NCI-H1436 (cell line): ENCODE data around the gene NPW.

Experiments
- DNase-seq: peaks from one replicate; lab custom pipeline; 2025; lab: John Stamatoyannopoulos, UW

The NPW gene

DNA sequence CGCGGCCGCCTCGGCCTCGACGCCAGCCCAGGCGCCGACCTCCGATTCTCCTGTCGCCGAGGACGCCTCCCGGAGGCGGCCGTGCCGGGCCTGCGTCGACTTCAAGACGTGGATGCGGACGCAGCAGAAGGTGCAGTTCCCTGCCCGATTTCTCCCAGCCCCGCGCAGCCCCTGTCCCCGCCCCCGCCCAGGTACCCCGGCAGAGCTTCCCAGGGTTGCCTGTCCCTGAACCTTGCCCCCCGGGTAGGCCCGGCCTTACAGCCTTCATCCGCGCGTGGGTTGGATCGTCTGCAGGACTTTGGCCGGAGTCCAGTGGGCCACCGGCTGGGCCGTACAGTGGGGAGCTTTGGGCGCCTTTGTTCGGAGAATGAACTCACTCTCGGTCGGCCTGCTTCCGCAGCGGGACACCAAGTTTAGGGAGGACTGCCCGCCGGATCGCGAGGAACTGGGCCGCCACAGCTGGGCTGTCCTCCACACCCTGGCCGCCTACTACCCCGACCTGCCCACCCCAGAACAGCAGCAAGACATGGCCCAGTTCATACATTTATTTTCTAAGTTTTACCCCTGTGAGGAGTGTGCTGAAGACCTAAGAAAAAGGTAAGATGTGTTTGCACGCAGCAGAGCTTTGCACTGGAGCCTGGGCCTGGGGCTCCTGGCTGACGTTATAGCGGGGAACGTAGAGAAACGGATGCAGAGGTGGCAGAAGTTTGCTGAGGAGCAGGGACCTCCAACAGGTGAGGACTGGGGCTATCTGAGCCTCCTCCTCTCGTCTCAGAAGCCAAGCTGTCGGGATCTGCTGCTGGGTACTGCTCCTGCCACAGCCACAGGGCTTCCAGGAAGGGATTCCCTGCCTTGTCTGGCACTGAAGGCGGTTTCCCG is 35.0 kb upstream of the NPW start:
- DNase-seq: no peak

GRCh38 chr16:1985466-1986150 is 34.0 kb upstream of the NPW start:
- DNase-seq: no peak

- no peak for DNase-seq
These were observed 32.4 kb upstream of the NPW start for GRCh38 chr16:1987198-1987597.

GRCh38 chr16:1989209-1990100 is 30.1 kb upstream of the NPW start, which contains the start of gene SYNGR3:
SYNGR3 (plus strand) TSS chr16:1989970; CDS start chr16:1990103, 133 bp downstream.
- no peak for DNase-seq

DNA sequence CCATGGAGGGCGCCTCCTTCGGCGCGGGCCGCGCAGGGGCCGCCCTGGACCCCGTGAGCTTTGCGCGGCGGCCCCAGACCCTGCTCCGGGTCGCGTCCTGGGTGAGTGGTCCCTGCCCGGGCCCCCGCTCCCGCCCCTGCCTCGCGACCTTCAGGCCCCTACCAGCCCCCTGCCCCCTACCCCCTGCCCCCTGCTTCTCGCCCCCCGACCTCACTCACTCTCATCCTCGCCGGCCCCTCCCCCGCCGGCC is 29.6 kb upstream of the NPW start:
- no peak for DNase-seq

DNA sequence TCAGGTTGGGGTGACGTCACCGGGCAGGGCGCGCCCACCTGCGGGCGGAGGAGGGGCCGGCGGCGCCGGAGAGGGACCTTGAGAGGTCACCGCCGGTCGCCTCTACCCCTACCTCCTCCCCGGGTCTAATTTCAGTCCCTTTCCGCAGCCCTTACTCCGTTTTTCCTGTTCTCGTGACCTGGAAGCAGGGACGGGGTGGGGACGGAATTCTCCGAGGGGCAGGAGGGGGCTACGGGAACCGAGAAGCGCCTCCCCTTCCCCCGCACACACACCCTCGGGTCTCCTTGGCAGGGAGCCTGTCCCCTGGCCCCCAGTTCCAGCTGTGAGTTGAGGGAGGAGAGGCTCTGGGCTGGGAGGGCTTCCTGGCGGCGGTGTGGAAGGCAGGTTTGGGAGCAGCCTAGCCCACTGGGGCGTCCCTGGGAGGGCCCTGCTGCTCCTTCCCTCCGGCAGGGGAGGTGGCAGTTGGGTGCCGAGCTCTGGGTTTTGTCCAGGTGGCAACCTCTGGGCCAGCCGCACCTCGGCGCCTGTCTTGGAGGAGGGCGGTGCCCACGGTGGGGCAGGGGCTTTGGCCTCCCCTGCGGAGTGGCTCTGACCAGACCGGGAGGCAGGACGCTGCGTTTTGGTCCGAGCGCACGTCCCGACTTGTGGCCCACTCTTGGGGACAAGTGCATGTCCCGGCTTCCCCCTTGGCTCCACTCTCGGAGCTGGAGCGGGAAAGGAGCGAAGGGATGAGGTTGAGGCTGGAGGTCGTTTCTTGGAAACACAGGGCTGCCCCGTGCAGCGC is 29.0 kb upstream of the NPW start:
- peak; percentile 47 for DNase-seq

- DNase-seq: no peak
These were observed 28.4 kb upstream of the NPW start for GRCh38 chr16:1991135-1991551.

DNA sequence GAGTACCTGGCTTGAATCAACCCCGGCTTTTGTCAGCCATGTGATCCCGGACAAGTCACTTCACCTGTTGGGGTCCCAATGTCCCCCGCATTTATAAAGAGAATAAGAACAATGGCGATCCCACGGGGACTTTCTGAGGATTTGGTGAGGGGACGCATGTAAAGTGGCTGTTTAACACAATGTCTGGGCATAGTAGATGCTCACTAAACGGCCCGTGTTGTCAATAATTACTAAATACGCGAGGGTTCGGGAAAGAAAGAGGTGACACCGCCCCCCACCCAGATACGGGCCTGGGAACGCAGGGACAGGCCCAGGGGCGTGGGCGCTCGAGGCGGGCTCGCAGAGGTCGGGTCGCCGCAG is 28.0 kb upstream of the NPW start:
- no peak for DNase-seq

- DNase-seq: no peak
These were observed 27.5 kb upstream of the NPW start for GRCh38 chr16:1991948-1992703.

DNA sequence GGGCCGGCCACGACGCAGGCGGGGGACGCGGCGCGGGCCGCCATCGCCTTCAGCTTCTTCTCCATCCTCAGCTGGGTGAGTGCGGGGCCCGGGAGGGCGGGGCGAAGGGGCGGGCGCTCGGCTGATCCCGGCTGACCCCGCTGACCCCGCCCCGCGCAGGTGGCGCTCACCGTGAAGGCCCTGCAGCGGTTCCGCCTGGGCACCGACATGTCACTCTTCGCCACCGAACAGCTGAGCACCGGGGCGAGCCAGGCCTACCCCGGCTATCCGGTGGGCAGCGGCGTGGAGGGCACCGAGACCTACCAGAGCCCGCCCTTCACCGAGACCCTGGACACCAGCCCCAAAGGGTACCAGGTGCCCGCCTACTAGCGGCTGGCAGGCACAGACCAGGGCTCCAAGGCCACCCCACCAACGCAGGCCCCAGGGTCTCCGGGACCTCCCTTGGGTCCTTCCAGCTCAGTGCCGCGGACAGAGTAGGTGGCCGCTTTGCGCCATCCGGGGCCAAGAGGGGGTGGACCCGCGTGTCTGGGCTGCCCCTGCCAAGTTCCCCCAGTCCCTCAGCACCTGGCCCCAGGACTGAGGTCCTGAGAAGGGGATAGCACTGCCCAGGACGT is 26.8 kb upstream of the NPW start:
- no peak for DNase-seq

GRCh38 chr16:1993731-1994131 is 25.9 kb upstream of the NPW start:
- DNase-seq: no peak

DNA sequence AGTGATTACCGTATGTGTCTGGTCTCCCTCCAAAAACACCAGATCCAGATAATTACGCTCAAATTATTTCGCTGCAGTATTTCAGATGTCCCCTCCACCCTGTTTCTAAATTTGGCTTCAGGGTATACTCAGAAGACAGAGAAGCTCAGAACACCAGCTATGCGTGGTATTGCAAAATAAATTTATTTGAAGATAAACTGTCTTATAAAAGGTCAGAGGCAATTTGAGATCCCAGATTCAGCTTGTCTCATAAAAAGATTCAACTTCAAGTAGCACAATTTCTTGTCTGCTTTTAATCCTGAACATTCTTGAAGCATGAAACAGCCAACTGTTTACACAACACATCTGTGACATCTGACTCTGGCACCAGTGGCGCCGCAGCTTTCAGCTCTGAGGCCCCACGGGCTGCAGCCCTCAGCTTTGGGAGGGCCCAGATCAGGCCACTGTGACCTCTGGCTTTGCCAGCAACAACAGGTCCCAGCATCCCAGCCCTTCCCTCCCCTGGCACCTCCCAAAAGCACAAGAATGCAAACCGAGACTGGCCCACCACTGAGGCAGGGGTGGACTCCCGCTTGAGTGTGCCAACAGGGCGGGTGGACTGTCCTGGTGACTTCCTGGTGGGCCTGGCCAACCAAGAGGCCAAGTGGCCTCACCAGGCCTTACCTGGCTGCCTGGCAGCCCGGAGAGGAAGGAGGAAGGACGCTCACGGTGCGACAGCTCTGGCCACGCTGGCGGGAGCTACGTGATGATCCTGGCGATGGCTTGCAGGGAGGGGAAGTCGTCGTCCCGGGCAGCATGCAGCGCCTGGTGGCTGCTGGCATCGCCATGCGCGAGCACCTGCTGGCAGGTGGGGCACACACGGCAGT is 21.9 kb upstream of the NPW start:
- DNase-seq: no peak

DNA sequence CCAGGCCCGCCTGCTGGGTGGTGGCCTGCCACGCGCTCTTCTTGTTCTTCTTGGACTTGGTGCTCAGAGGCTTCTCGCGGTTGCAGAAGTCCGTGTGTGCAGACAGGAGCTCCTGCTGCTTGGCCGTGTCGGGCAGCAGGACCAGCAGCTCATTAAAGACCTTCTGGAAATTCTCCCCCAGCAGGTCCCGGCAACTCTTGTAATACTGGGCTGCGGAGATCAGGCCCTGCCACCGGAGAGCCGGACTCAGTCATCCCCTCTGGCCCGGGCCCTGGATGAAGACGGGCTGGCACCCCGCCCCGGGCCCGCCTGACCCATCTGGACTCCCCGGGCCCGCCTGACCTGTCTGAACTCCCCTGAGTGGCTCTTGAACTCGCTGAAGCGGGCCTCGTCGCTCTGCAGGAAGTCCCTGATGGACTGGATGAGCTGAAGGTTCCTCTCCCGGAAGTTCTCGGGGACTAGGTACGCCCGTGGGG is 21.2 kb upstream of the NPW start:
- DNase-seq: no peak

DNA sequence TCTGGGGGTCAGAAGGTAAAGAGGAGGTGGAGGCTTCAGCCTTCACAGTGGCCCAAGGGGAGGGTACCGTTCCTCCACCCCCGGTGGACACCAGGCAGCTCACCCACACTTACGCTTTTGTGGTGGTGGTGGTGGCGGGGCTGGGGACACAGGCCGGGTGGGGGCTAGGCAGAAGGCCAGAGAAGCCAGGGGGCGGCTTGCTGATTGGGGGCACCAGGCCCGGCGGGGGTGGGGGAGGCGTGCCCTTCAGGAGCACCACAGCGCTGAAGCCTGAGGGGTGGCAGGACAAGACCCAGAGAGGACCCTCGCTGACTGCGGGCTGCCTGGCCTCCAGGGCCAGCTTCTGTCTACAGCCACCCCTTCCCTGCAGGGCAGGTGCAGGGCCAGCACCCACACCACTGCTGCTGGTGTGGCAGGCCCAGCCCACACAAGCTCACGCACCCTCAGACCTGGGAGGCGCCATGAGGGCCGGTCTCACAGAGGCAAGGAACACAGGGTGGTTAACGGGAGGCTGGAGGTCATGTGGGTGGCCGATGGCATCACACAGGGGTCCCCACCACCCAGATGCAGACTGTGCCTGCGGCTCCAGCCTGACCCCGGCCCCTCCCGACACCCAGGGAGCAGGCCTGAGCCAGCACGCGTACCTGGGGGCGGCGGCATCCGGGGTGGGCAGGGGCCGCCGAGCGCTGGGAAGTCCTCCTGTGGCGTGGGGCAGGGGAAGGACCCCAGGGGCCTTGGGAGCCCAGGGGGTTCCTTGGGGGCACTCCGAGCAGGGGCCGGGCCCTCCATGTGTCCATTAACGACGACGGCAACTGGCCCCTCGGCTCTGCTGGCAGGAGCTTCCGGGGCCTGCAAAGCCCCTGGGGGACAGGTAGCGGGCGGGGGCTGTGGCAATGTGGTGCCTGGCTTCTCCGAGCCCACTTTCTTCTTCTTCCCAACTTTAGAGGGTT is 20.5 kb upstream of the NPW start:
- DNase-seq: no peak

- DNase-seq: no peak
These were observed 19.6 kb upstream of the NPW start for GRCh38 chr16:1999866-2000514.

- DNase-seq: no peak
These were observed 18.6 kb upstream of the NPW start for GRCh38 chr16:2001035-2001434.

- DNase-seq: no peak
These were observed 17.9 kb upstream of the NPW start for GRCh38 chr16:2001456-2002355.
